HG02885 (cell line): ENCODE measurements around the gene GAGE12C.
"Not testable (repeated sequence)": the region's sequence is repeated elsewhere in the genome, so short reads cannot be mapped to it uniquely, and the experiment has no call there.

Experiments
- ATAC-seq: cut with Tn5 transposase; IDR thresholded peaks from one replicate; pipeline ENCODE4 v1.9.1; 2021; ENCODE audit warnings: mild to moderate bottlenecking; ENCODE audit not compliant: unreplicated experiment, poor library complexity

The GAGE12C gene

GRCh38 chrX:49531877-49532276, at the start of gene GAGE12C:
TSS of gene GAGE12C (plus strand) at chrX:49532177. CDS start at chrX:49533332, 1,155 bp downstream.
- not testable (repeated sequence) for ATAC-seq

GRCh38 chrX:49541433-49541832, 9.5 kb downstream of the GAGE12C start, which contains the start of gene GAGE12D:
TSS of gene GAGE12D (plus strand) at chrX:49541733. CDS start at chrX:49542888, 1,155 bp downstream.
- not testable (repeated sequence) for ATAC-seq

GRCh38 chrX:49550989-49551388, 19.0 kb downstream of the GAGE12C start, which contains the start of gene GAGE12E:
TSS of gene GAGE12E (plus strand) at chrX:49551289. CDS start at chrX:49552444, 1,155 bp downstream.
- not testable (repeated sequence) for ATAC-seq

- not testable (repeated sequence) for ATAC-seq
Measured at GRCh38 chrX:49560542-49560941, 28.6 kb downstream of the GAGE12C start, which contains the start of gene GAGE12F. TSS of gene GAGE12F (plus strand) at chrX:49560842. CDS start at chrX:49561997, 1,155 bp downstream.

- ATAC-seq: not testable (repeated sequence)
Measured at GRCh38 chrX:49568728-49569127, 36.8 kb downstream of the GAGE12C start.

GRCh38 chrX:49569152-49569551, 37.2 kb downstream of the GAGE12C start:
- ATAC-seq: not testable (repeated sequence)

GRCh38 chrX:49570100-49570499, 38.1 kb downstream of the GAGE12C start, which contains the start of gene GAGE12G:
TSS of gene GAGE12G (plus strand) at chrX:49570400. CDS start at chrX:49571555, 1,155 bp downstream.
- ATAC-seq: not testable (repeated sequence)

GRCh38 chrX:49579649-49580048, 47.7 kb downstream of the GAGE12C start, which contains the start of gene GAGE12H:
TSS of gene GAGE12H (plus strand) at chrX:49579949. CDS start at chrX:49581104, 1,155 bp downstream.
- not testable (repeated sequence) for ATAC-seq
